SIG-M5 treated with dmso at 0.1 percent for 504 hours (cell line): Measurements from ENCODE around the gene PECR.

Source experiments
- DNase-seq: peaks from one replicate; lab custom pipeline; 2025; ENCODE audit not compliant: unreplicated experiment; lab: John Stamatoyannopoulos, UW

PECR gene

DNA sequence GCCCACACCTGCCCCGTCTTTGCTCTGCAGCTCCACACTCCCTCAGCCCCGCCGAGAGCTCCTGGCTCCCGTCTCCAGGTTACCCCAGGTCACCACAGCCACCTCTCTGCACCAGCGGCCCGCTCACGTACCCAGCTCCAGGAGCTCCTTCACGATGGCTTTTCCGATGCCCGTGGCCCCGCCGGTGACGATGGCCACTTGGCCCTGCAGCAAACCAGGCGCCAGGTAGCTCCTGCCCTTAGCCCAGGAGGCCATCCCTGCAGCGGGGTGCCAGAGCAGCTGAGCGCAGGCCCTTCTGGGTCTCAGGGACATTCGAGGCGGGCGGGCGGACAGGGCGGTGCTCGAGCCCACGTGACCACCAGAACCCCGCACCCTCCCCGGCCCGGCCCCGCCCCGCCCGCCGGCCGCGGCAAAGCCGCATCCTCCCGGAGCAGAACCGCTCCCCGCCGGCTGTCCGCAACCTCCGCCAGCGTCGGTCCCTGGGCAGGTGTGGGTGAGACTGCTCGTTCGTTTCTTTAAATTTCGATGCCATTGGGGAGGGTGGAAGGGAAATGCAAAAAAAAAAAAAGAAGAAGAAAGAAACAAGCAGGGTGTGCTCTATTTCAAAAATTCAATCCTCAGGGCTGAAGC lies at the start of gene PECR, which contains the start of gene TMEM169:
Gene PECR (minus strand): TSS at position 323 of the 630 bp plus-strand sequence. CDS start 68 bp downstream, at position 255.
Gene TMEM169 (plus strand): TSS at position 433 of the 630 bp plus-strand sequence. CDS start 14,045 bp downstream, outside the sequence.
- peak; percentile 62 for DNase-seq

DNA sequence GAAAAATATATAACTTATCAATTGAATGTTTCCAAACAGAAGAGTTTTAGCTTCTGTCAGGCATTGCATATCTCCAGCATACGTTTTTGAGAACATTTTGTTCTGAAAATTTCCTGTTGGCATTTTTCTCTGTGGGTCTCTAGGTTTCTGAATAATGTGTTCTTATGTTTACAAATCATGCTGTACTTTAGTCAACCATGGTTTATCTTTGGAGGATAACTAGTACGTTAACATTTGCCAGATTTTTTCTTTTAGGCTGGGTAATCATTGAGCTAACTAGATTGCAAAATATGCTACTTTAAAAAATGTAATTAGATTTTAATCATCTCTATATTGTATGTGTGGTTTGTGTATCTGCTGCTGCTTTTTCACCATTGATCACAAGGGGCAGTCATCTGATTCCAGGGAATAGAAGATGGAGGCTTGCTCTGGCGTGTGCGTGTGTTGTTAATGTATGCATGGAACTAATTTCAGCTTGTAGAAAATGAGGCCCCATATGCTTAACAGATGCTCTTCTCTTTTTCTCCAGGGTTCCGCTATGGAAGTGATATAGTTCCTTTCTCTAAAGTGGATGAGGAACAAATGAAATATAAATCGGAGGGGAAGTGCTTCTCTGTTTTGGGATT lies 48.9 kb upstream of the PECR start:
- DNase-seq, result no peak

DNA sequence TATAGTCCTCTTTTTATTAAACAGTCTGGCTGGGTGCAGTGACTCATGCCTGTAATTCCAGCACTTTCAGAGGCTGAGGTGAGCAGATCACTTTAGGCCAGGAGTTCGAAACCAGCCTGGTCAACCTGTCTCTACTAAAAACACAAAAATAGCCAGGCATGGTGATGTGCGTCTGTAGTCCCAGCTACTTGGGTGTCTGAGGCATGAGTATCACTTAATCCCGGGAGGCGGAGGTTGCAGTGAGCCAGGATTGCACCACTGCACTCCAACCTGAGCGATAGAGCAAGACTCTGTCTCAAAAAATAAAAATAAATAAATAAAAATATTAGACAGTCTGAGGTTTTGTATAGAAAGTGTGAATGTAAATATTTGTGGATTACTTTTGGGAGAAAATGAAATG lies 45.3 kb upstream of the PECR start:
- no peak for DNase-seq

DNA sequence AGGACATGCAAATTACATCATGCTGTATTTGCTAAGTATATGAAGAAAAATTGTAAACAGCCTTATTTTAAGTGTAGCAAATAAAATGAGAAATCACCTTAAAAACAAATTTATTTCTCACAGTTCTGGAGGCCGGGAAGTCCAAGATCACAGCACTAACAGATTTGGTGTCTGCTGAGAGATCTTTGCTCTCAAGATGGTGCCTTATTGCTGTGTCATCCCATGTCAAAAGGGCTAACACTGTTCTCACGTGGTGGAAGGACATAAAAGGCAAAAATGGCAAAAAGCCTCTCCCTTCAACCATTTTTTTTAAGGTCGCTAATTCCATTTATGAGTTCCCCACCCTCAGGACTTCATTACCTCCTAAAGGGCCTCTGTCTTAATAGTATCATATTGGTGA lies 39.6 kb upstream of the PECR start:
- DNase-seq, result no peak

DNA sequence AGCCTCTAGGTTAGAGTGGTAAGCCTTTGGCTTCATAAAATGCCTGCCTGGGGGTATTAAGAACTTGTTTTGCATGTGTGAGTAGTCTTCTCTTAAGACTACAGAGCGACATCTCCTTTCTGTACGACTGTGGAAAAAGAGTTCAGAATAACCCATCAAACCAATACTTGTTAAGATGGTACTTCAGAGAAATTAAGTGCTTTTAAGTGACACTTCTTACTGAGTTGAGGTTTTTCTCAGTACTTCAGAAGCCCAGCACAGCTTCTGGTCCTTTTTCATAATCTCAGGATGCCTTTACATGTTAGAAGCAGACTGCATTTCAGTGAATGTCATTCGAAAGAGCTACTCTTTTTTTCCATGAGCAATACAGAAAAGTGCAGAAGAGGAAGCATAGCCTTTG lies 38.4 kb upstream of the PECR start:
- DNase-seq, result no peak

DNA sequence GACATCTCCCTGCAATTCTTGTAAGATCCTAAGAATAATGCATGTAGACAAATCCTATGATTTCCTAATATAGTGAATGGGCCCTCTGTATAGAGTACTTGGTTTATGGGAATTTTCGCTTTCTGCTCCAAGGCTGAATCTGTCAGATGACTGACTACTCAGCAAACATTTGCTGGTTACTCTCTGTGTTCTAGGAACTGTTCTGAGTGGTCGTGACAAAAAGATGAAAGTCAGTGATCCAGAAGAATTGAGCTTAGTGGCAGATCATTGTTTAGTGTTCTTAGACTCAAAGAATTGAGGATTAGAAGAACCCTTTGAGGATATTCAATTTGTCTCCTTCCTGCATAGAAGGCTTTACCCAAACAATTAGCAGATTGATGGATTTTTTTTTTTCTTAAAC lies 37.5 kb upstream of the PECR start:
- DNase-seq, result no peak

DNA sequence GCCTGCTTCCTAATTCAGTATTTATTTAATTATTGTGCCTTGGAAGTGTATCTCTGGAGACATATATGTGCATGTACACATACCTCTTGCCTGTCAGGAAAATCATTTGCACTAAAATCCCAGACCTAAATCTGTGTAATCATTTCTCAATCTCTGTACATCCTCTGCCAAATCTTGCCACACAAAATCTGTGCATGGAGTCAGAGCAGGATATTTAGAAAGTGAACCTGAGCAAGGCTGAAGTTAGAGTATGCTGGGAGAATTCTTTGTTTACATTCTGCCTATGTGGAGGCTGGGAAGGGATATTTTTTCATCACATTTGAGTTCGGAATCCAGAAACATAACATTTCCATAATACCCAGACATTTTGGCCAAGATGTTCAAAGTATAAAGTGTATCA lies 36.9 kb upstream of the PECR start:
- DNase-seq, result no peak

DNA sequence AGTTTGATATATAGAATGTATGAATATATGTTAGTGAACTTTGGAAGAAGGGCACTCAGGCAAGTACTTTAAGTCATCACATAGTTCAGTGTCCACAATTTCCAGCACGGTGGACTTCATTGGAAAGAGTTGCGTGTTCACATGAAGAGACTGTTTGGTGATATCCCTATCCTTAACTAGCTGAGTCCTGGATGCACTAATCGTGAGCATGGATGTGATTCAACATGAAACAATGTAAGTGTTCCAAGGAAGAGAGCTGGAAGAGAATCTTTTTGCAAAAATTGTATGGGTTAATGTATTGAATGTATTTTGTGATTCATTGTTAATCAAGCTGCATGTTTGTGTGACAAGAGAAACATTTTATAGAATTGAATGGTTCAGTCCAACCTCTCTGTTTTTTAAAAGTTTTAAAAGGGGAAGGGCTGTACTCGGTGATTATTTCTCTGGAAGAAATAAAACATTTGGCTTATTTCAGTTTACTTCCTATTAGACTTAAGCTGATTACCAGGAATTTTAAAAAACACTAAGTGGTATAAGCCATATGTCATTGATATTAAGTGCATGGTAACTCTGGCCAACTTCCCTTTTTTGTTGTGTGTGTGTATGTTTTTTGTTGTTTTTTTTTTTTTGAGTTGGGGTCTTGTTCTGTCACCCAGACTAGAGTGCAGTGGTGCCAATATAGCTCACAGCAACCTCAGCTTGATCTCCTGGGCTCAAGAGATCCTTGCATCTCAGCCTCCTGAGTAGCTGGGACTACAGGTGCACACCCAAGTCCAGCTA lies 36.1 kb upstream of the PECR start:
- no peak for DNase-seq

DNA sequence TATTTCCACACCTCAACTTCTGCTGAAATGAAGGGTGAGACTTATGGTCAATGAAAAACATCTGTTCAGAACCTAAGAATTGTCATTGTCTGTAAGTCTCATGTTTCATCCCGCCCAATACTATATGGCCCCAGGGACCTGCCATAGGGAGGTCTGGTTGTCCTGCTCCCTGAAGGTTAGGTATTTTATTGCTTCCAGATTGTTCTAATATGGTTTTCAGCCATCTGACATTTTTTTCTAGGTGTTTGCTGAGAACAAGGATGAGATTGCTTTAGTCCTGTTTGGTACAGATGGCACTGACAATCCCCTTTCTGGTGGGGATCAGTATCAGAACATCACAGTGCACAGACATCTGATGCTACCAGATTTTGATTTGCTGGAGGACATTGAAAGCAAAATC lies 34.8 kb upstream of the PECR start:
- DNase-seq, result no peak

DNA sequence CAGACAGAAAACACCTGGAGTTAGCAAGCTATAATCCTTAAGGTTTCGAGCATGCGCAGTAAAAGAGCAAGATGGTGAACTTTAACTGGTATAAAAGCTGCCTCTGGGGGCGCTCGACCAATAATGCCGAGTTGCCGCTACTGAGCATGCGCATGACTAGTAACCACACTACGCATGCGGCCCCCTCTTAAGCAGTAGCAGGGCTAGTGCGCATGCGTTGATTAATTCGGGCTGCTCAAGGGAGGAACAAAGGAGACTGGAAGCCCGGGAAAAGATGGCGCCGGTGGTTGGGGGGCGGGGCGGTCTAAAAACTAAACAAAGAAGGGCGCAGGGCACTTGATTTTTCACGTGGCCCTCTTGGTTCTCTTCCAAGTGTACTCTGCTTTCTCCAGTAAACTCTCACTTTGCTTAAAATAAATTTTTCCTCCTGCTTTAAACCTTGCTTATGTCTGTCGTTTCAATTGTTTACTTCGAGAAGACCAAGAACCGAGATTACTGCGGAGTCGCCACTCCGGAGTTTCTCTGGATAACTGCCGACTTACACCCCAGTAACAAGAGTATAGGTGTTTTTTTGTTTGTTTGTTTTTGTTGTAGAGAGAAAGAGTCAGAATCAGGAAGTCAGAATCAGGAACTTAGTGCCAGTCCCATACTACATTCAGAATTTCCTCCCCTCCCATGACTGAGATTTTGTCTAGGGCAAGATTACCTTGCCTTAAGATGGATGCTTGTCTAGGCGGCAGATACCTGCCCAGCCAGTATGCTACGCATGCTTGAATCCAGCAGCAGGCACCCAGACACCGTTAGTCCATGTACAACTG lies 33.3 kb upstream of the PECR start:
- DNase-seq, result peak; percentile 99

DNA sequence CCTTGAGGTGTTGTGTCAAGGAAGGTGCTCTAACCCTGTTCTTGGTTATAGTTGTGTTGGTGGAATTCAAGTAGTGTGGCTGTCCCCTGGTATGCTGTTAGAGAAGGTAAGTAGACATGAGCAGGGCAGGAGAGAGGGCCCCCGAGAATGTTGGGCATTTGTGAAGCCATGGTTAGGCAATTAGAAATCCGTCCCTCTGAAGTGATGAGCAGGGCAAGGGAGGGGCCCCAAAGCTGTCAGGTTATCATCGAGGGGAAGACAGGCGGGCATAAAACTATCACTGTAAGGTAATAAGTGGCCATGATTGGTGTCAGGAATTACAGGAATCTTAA lies 32.7 kb upstream of the PECR start:
- no peak for DNase-seq

DNA sequence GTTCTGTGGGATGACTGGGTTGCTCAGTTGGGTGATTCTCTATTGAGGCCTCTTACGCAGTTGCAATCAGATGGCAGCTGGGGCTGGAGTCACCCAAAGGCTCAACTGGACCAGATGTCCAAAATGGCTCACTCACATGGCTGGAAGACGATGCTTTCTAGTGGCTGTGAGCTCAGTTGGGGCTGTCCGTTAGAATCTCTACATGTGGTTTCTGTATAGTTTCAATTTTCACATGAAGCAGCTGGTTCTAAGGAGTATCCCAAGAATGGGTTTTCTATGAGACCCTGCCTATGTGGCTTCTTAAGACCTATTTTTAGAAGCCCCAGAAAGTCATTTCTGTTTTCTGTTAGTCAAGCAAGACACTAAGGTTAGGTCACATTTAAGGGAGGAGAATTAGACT lies 32.0 kb upstream of the PECR start:
- DNase-seq, result no peak

DNA sequence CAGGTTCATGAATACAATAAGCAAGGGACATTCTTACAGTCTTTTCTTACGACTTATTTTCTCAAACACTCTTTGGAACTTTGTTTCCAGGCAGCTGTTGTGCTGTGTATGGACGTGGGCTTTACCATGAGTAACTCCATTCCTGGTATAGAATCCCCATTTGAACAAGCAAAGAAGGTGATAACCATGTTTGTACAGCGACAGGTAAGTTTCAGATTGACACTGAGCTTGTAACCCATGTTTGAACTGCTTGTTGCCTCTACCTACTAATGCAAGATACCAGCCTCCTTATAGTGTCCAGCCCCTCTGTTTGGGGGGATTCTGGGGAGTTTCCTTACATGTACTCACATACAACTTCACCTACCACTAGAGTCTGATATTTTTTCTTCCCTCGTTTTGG lies 31.3 kb upstream of the PECR start:
- no peak for DNase-seq

DNA sequence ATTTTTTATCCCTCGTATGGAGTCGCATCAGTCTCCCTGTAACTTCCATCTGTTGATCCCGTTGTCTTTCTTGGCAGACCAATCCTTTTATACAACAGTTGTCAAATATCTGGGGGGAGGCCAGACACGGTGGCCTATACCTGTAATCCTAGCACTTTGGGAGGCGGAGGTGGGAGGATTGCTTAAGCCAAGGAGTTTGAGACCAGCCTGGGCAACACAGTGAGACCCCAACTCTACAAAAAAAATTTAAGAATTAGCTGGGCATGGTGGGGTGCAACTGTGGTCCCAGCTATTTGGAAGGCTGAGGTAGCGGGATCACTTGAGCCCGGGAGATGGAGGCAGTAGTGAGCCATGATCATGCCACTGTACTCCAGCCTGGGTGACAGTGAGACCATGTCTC lies 29.5 kb upstream of the PECR start:
- DNase-seq, result no peak

DNA sequence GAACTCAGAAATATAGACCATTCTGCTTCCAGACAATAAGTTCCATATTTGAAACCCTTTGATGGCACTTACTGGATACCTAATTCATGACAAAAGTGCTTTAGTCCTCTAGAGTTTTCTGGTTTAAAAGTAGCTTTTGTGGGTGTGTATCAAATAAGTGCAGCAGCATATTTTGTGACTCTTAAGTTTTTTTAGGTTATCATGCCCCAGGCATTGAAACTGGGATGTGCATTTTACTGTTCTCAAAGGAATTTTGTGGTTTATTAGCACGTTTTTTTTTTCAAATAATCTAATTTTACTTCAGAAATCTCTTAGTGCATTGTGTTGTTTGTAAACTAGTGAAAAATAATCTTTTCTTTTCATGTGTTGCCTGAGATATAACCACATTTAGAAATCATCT lies 29.0 kb upstream of the PECR start:
- DNase-seq, result no peak

DNA sequence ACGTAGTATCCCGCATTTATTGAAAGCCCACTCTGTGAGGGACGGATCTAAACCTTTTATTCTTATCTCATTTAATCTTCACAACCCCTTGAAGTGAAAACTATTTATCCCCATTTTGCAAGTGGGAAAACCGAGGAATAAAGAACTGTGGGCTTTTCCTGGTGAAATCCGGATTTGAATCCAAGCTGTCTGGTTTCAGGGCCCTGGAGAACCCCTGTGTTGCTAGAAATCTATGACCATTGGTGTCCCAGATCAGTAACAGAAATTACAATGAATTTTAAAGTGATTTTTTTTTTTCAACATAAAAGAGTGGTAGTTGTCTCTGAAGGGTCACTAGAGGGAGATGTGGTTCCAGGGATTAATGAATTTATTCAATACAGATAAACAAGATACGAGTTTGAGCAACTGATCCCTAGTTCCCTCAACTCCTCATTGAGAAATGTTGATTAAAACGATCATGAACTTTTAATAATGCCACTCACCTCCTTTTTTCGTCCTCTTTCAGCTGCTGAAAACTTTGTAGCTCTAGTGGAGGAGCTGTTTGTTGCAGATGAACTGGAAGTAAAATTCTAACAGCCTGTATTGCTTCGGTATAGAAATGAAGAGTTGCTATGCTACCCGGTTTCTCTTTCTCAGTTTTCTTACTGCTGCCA lies 28.5 kb upstream of the PECR start:
- DNase-seq, result peak; percentile 77

DNA sequence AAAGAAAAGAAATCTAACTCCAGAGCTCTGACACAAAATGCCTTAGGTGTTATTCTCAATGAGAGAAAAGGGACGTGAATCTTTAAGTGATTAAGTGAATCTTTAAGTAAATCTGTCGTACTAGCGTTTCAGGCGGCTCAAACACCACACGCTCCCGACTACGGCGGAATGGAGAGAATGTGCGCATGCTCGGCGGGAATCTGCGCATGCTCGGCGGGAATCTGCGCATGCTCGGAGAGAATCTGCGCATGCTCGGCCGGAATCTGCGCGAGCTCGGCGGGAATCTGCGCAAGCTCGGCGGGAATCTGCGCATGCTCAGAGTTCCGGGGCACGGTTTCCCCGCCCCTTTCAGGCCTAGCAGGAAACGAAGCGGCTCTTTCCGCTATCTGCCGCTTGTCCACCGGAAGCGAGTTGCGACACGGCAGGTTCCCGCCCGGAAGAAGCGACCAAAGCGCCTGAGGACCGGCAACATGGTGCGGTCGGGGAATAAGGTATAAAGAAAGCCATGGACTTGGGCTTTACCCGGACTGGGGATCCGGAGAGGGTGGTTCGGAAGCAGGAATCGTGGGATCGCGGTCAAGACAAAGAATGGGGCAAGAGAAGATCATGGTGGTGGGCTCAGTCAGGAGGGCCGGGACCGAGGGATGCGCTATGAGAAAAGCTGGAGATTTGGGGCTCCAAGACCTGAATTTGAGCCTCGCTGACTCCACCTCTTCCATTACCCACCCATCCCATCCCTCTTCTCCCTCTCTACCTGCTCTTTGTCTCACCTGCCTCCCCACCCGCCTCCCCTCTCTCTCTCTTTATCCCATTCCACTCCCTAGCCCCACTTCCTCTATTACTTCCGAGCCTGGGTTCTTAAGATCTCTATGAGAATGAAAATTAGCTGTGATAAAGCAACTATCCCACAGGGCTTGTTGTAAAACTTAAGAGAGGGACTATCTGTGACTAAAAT lies 27.6 kb upstream of the PECR start, which contains the start of gene XRCC5:
Gene XRCC5 (plus strand): TSS at position 382 of the 955 bp plus-strand sequence. CDS start 89 bp downstream, at position 471.
- DNase-seq, result peak; percentile 100

DNA sequence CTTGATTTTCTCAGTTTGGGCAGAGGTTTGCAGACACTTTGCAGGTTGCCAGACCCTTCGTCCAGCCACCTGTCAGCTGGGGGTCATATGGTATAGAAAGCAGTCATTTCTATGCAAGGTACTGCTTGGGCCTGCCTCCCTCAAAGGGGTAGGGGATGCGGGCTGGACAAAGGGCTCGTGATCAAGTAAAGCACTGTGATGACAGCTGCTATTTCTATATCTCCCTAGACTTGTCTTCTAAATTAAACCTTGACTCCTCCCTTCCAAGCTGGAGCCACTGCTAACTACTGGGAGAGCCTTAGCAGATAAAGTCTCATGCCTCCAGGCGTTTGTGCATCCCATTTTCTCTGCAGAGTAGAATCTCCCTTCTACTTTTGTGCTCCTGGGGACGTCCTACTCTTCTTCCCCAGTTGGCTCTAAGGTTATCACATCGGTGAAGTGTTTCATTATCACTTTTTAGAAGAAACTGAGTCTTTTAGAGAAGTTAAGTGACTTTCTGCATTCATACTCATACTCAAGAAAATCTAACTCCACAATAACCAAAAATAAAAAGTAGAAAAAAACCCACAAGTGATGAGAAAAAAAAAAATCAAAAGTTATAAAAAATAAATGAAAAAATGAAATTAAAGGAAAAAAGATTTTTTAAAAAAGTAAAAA lies 26.8 kb upstream of the PECR start:
- no peak for DNase-seq

DNA sequence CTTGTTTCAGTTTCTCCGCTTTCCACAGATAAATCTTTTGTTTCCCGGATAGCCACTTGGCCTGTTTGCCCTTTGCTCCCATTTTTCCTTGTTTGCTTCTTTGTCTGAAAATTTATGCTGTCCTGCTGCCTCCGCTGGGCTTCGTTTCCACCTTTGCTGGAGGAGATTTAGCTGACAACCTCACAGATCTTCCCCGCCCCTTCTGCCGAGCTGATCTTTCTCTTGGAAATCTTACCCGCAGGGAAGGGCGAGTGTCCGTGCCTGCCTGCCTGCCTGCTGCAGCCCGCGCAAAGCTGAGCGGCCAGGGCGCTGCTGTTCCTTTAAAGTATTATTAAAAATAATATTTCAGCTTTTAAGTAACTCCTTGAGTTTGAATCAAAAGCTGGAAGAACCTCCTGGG lies 26.2 kb upstream of the PECR start:
- DNase-seq, result no peak
